Measurements from ENCODE around the gene WWC1.

GRCh38 chr5:168282120-168282519 lies 9.3 kb upstream of the WWC1 start:
- TF ChIP-seq CTCF (IDR thresholded peaks at IDR 0.05; ENCODE audit: low read length): no peak
- no peak for TF ChIP-seq EZH2phosphoT487 (IDR thresholded peaks at IDR 0.05; ENCODE audit: low read length)
